WTC11 (cell line): ENCODE results near the gene TMEM245. TPM values are rescaled to one million over a fixed set of nuclear protein-coding genes. Genes with fewer than 3 reads are reported as not detected.
"Not testable (repeated sequence)": the region's sequence is repeated elsewhere in the genome, so short reads cannot be mapped to it uniquely, and the experiment has no call there.

ENCODE experiments used
- ATAC-seq: fragments of 200-7000 bp; cut with Tn5 transposase; 2 replicates; pipeline ENCODE4 v1.10.0; 2021; ENCODE audit warnings: mild to moderate bottlenecking, moderate library complexity
- CTCF ChIA-PET: fragments of 300-600 bp; sonication (Branson Sonifier 250); formaldehyde crosslinking; loops from one replicate; lab custom pipeline; 2021; ENCODE audit warnings: antibody characterized with exemption; lab: Charles Lee
- POLR2A ChIA-PET: fragments of 350-600 bp; sonication (Branson Sonifier 250); formaldehyde crosslinking; loops from one replicate; lab custom pipeline; 2021; ENCODE audit warnings: antibody characterized with exemption; lab: Charles Lee
- DNase-seq: peaks from one replicate; pipeline ENCODE4 v3.0.0; 2021; ENCODE audit warnings: low spot score
- H3K27ac Mint-ChIP-seq: 2 replicates; pipeline ENCODE4 v1.8.0; 2021; ENCODE audit warnings: mixed read lengths
- H3K27me3 Mint-ChIP-seq: 2 replicates; pipeline ENCODE4 v1.8.0; 2021; ENCODE audit warnings: low read depth, mild to moderate bottlenecking, moderate library complexity, mixed read lengths
- H3K36me3 Mint-ChIP-seq: 2 replicates; pipeline ENCODE4 v1.8.0; 2021; ENCODE audit warnings: mixed read lengths
- H3K4me1 Mint-ChIP-seq: 2 replicates; pipeline ENCODE4 v1.8.0; 2022; ENCODE audit warnings: mixed read lengths
- H3K4me3 Mint-ChIP-seq: 2 replicates; pipeline ENCODE4 v1.8.0; 2021; ENCODE audit warnings: mild to moderate bottlenecking, moderate library complexity, mixed read lengths
- H3K9me3 Mint-ChIP-seq: 2 replicates; pipeline ENCODE4 v1.8.0; 2021; ENCODE audit warnings: mixed read lengths
- CREB1 ChIP-seq: sonication (generic); formaldehyde crosslinking; IDR thresholded peaks from 2 replicates; pipeline ENCODE4 v1.8.0; 2023; ENCODE audit warnings: mild to moderate bottlenecking, missing genetic modification reagents
- E2F5 ChIP-seq: sonication (generic); formaldehyde crosslinking; IDR thresholded peaks from 2 replicates; pipeline ENCODE4 v1.8.1; 2022; ENCODE audit warnings: mild to moderate bottlenecking, moderate library complexity, missing genetic modification reagents
- ELF4 ChIP-seq: sonication (generic); formaldehyde crosslinking; IDR thresholded peaks from 2 replicates; pipeline ENCODE4 v1.8.1; 2022; ENCODE audit warnings: low read depth, mild to moderate bottlenecking, moderate library complexity, missing genetic modification reagents
- EMX1 ChIP-seq: fragments of 250-450 bp; sonication (Bioruptor Pico); IDR thresholded peaks from 2 replicates; pipeline ENCODE4 v1.8.0; 2021; ENCODE audit warnings: mild to moderate bottlenecking
- GABPB1 ChIP-seq: sonication (generic); formaldehyde crosslinking; IDR thresholded peaks from 2 replicates; pipeline ENCODE4 v1.8.1; 2023; ENCODE audit warnings: mild to moderate bottlenecking, missing genetic modification reagents
- GTF2I ChIP-seq: fragments of 250-450 bp; sonication (Bioruptor Pico); conservative IDR thresholded peaks from 2 replicates; pipeline ENCODE4 v1.4.0; 2021; ENCODE audit warnings: mild to moderate bottlenecking
- MXD4 ChIP-seq: fragments of 250-450 bp; sonication (Bioruptor Pico); IDR thresholded peaks from 2 replicates; pipeline ENCODE4 v1.8.0; 2021; ENCODE audit warnings: mild to moderate bottlenecking, moderate library complexity, borderline replicate concordance
- NFYB ChIP-seq: sonication (generic); formaldehyde crosslinking; conservative IDR thresholded peaks from 2 replicates; pipeline ENCODE4 v1.8.0; 2022; ENCODE audit warnings: low read depth, missing genetic modification reagents
- PRDM15 ChIP-seq: sonication (generic); formaldehyde crosslinking; IDR thresholded peaks from 2 replicates; pipeline ENCODE4 v1.8.0; 2022; ENCODE audit warnings: missing genetic modification reagents
- RORB ChIP-seq: fragments of 250-450 bp; sonication (Bioruptor Pico); IDR thresholded peaks from 2 replicates; pipeline ENCODE4 v1.9.0; 2021; ENCODE audit warnings: mild to moderate bottlenecking
- SMAD3 ChIP-seq: sonication (generic); formaldehyde crosslinking; IDR thresholded peaks from 2 replicates; pipeline ENCODE4 v1.8.0; 2022; ENCODE audit warnings: missing genetic modification reagents, mild to moderate bottlenecking, borderline replicate concordance
- TEAD1 ChIP-seq: sonication (generic); formaldehyde crosslinking; IDR thresholded peaks from 2 replicates; pipeline ENCODE4 v1.8.0; 2022; ENCODE audit warnings: mild to moderate bottlenecking, missing genetic modification reagents
- TEAD4 ChIP-seq: sonication (generic); formaldehyde crosslinking; IDR thresholded peaks from 2 replicates; pipeline ENCODE4 v1.8.0; 2022; ENCODE audit warnings: mild to moderate bottlenecking, missing genetic modification reagents
- USF1 ChIP-seq: sonication (generic); formaldehyde crosslinking; IDR thresholded peaks from 2 replicates; pipeline ENCODE4 v1.8.0; 2022; ENCODE audit warnings: mild to moderate bottlenecking, missing genetic modification reagents
- ZNF219 ChIP-seq: sonication (generic); formaldehyde crosslinking; IDR thresholded peaks from 2 replicates; pipeline ENCODE4 v1.8.0; 2023; ENCODE audit warnings: missing genetic modification reagents, mild to moderate bottlenecking, borderline replicate concordance
- ZNF281 ChIP-seq: sonication (generic); formaldehyde crosslinking; IDR thresholded peaks from 2 replicates; pipeline ENCODE4 v1.8.0; 2023; ENCODE audit warnings: mild to moderate bottlenecking, missing genetic modification reagents
- ZNF416 ChIP-seq: fragments of 250-450 bp; sonication (Bioruptor Pico); IDR thresholded peaks from 2 replicates; pipeline ENCODE4 v1.9.0; 2021; ENCODE audit warnings: mild to moderate bottlenecking, inconsistent platforms
- ZNF532 ChIP-seq: fragments of 250-450 bp; sonication (Bioruptor Pico); IDR thresholded peaks from 2 replicates; pipeline ENCODE4 v1.9.0; 2021; ENCODE audit warnings: mild to moderate bottlenecking, borderline replicate concordance
- total RNA-seq: library from RNA; stranded (reverse); gene quantifications from 3 replicates; pipeline ENCODE4 v1.2.3, GENCODE V29; 2021

TMEM245 gene
- total RNA-seq, 1 experiment from 2014 or later = 40.8 TPM

GRCh38 chr9:108972626-108973209, 147.0 kb downstream of the TMEM245 start (continued):
- no peak for TF ChIP-seq ZNF532 (CRISPR knock-in tag)
- TF ChIP-seq ELF4 (CRISPR knock-in tag) = no peak

- Mint-ChIP-seq H3K9me3 (peaks cover 7% of the 10 kb centered on the region; the same call in 1 of the 2 replicates), H3K27me3 (no peaks in the 10 kb centered on the region), H3K4me1 (no peaks in the 10 kb centered on the region), H3K27ac (no peak overlapping the region), H3K4me3 (no peak overlapping the region), H3K36me3 (peaks cover 16% of the 10 kb centered on the region)
- ATAC-seq (no peak), DNase-seq (no peak)
- ChIA-PET POLR2A (no interaction called here), CTCF (no interaction called here)
- TF ChIP-seq TEAD4 (CRISPR knock-in tag) (no peak), SMAD3 (CRISPR knock-in tag) (no peak), RORB (CRISPR knock-in tag) (no peak), E2F5 (no peak), CREB1 (CRISPR knock-in tag) (no peak), GABPB1 (CRISPR knock-in tag) (no peak)
Measured at GRCh38 chr9:108972186-108972585, 147.6 kb downstream of the TMEM245 start.

- H3K27me3 Mint-ChIP-seq, H3K9me3 Mint-ChIP-seq, H3K4me3 Mint-ChIP-seq, ATAC-seq, H3K4me1 Mint-ChIP-seq, DNase-seq, H3K27ac Mint-ChIP-seq, POLR2A ChIA-PET: not testable (repeated sequence)
- CTCF ChIA-PET = interaction anchor here (0.6 kb wide), 1 partner anchor 226 kb away, joined by 3 read pairs; no protein-coding TSS in a partner anchor
- H3K36me3 Mint-ChIP-seq = peaks cover 16% of the 10 kb centered on the region
Measured at GRCh38 chr9:108971392-108971791, 148.4 kb downstream of the TMEM245 start.

GRCh38 chr9:108967916-108968315, 151.8 kb downstream of the TMEM245 start:
- no peak for ATAC-seq
- H3K27me3 Mint-ChIP-seq = no peaks in the 10 kb centered on the region
- H3K9me3 Mint-ChIP-seq = peaks cover 7% of the 10 kb centered on the region; the same call in 1 of the 2 replicates
- H3K36me3 Mint-ChIP-seq = peaks cover 19% of the 10 kb centered on the region
- DNase-seq = no peak
- CTCF ChIA-PET = interaction anchor here (0.5 to 2.1 kb wide), 3 partner anchors 8 to 16 kb away, joined by 3 to 6 read pairs (median 4); no protein-coding TSS in a partner anchor
- H3K4me3 Mint-ChIP-seq = no peak overlapping the region
- H3K4me1 Mint-ChIP-seq = no peaks in the 10 kb centered on the region
- H3K27ac Mint-ChIP-seq = no peak overlapping the region
- POLR2A ChIA-PET = no interaction called here
- TF ChIP-seq PRDM15 (CRISPR knock-in tag) (no peak), TEAD1 (CRISPR knock-in tag) (no peak), GTF2I (no peak), ZNF416 (CRISPR knock-in tag) (no peak), NFYB (no peak), EMX1 (no peak), ZNF281 (no peak), ZNF219 (CRISPR knock-in tag) (no peak), USF1 (CRISPR knock-in tag) (no peak), MXD4 (CRISPR knock-in tag) (no peak)
